K562 (cell line): ENCODE data around the gene RO60.

ENCODE experiments used
- CTCF ChIP-seq, 3 experiments: IDR thresholded peaks in 2 of 3; conservative IDR thresholded peaks in 1 of 3; 2 replicates each; pipeline ENCODE4 v1.5.1; 2011 to 2012; ENCODE audit warnings: low read length in 3 of 3, mild to moderate bottlenecking in 3 of 3, control low read depth in 2 of 3, improper control_type of control experiment in 1 of 3, inconsistent platforms in 1 of 3, low read depth in 1 of 3, mixed read lengths in 1 of 3, moderate library complexity in 1 of 3; ENCODE audit not compliant: insufficient read depth in 2 of 3
- HMG20B ChIP-seq: fragments of 250-450 bp; sonication (Bioruptor Pico); IDR thresholded peaks from 2 replicates; pipeline ENCODE4 v1.5.0; 2021; ENCODE audit warnings: mild to moderate bottlenecking
- RBFOX2 ChIP-seq: fragments of 200-400 bp; formaldehyde crosslinking; IDR thresholded peaks from 2 replicates; pipeline ENCODE4 v1.6.1; 2017; ENCODE audit warnings: low read depth, mild to moderate bottlenecking, low read length, moderate library complexity
- RBM22 ChIP-seq: fragments of 200-400 bp; formaldehyde crosslinking; IDR thresholded peaks from 2 replicates; pipeline ENCODE4 v1.6.1; 2018; ENCODE audit warnings: low read length, low read depth; ENCODE audit not compliant: poor library complexity, severe bottlenecking
- RNF2 ChIP-seq: sonication (generic); IDR thresholded peaks from 2 replicates; pipeline ENCODE4 v1.6.1; 2016
- SAFB2 ChIP-seq: fragments of 200-400 bp; formaldehyde crosslinking; IDR thresholded peaks from 2 replicates; pipeline ENCODE4 v1.6.1; 2018; ENCODE audit warnings: borderline replicate concordance, low read length, low read depth, moderate library complexity; ENCODE audit not compliant: severe bottlenecking
- TCF7L2 ChIP-seq: fragments of 150-350 bp; IDR thresholded peaks from 2 replicates; pipeline ENCODE4 v1.6.1; 2016; ENCODE audit warnings: low read depth, mild to moderate bottlenecking, low read length, moderate library complexity
- ZNF609 ChIP-seq: sonication (generic); formaldehyde crosslinking; IDR thresholded peaks from 2 replicates; pipeline ENCODE4 v1.8.1; 2023; ENCODE audit warnings: missing genetic modification reagents, mild to moderate bottlenecking, borderline replicate concordance

- no peak for TF ChIP-seq RBFOX2
- TF ChIP-seq CTCF (IDR thresholded peaks at IDR 0.05 in 2 of 3, conservative IDR thresholded peaks at IDR 0.05 in 1 of 3; ENCODE audit: insufficient read depth in 2 of 3, low read depth in 1 of 3, low read length in 3 of 3), result no peak
- no peak for TF ChIP-seq HMG20B
- TF ChIP-seq ZNF609 (CRISPR knock-in tag), result no peak
- TF ChIP-seq SAFB2, result no peak
- TF ChIP-seq TCF7L2, result no peak
- no peak for TF ChIP-seq RBM22
- no peak for TF ChIP-seq RNF2
Observed at GRCh38 chr1:193025218-193025617, 34.2 kb upstream of the RO60 start.
